ENCODE measurements around the gene MSH2.

Gene MSH2

GRCh38 chr2:47483191-47483590, 80.2 kb downstream of the MSH2 start:
- TF ChIP-seq POLR2AphosphoS5 (IDR thresholded peaks at IDR 0.05; ENCODE audit: borderline replicate concordance, low read depth, low read length): no peak
- TF ChIP-seq FOXP2 (optimal IDR thresholded peaks at IDR 0.05; ENCODE audit: control extremely low read depth, extremely low read length, insufficient read depth): no peak
- no peak for TF ChIP-seq EZH2 (IDR thresholded peaks at IDR 0.05)
- Histone ChIP-seq H3K4me3 (no peak overlapping the region), H3K36me3 (ENCODE audit: insufficient read depth, low read length) (peaks cover 45% of the 10 kb centered on the region), H3K27ac (no peak overlapping the region), H3K9me3 (ENCODE audit: low read depth, low read length) (no peaks in the 10 kb centered on the region), H3K9ac (ENCODE audit: insufficient read length) (no peak overlapping the region)
- DNase-seq (ENCODE audit: low read depth, low spot score): no peak

GRCh38 chr2:47484396-47484795, 81.4 kb downstream of the MSH2 start:
- Histone ChIP-seq H3K4me3 (no peak overlapping the region), H3K27ac (no peak overlapping the region), H3K9ac (ENCODE audit: insufficient read length) (no peak overlapping the region), H3K36me3 (ENCODE audit: insufficient read depth, low read length) (peaks cover 37% of the 10 kb centered on the region), H3K9me3 (ENCODE audit: low read depth, low read length) (no peaks in the 10 kb centered on the region)
- TF ChIP-seq EZH2 (IDR thresholded peaks at IDR 0.05): no peak
- TF ChIP-seq POLR2AphosphoS5 (IDR thresholded peaks at IDR 0.05; ENCODE audit: borderline replicate concordance, low read depth, low read length): no peak
- no peak for TF ChIP-seq FOXP2 (optimal IDR thresholded peaks at IDR 0.05; ENCODE audit: control extremely low read depth, extremely low read length, insufficient read depth)
- no peak for DNase-seq (ENCODE audit: low read depth, low spot score)

GRCh38 chr2:47485177-47485576, 82.2 kb downstream of the MSH2 start:
- no peak for TF ChIP-seq POLR2AphosphoS5 (IDR thresholded peaks at IDR 0.05; ENCODE audit: borderline replicate concordance, low read depth, low read length)
- TF ChIP-seq FOXP2 (optimal IDR thresholded peaks at IDR 0.05; ENCODE audit: control extremely low read depth, extremely low read length, insufficient read depth): no peak
- TF ChIP-seq EZH2 (IDR thresholded peaks at IDR 0.05): no peak
- H3K36me3 ChIP-seq (ENCODE audit: insufficient read depth, low read length): peaks cover 37% of the 10 kb centered on the region
- H3K9ac ChIP-seq (ENCODE audit: insufficient read length): no peak overlapping the region
- no peak overlapping the region for H3K27ac ChIP-seq
- DNase-seq (ENCODE audit: low read depth, low spot score): no peak
- H3K4me3 ChIP-seq: no peak overlapping the region
- H3K9me3 ChIP-seq (ENCODE audit: low read depth, low read length): no peaks in the 10 kb centered on the region

- Histone ChIP-seq H3K27ac (peak overlapping the region; percentile 61; the same call in 1 of the 2 replicates), H3K9me3 (ENCODE audit: low read depth, low read length) (no peaks in the 10 kb centered on the region), H3K36me3 (ENCODE audit: insufficient read depth, low read length) (peaks cover 32% of the 10 kb centered on the region), H3K9ac (ENCODE audit: insufficient read length) (peak overlapping the region; percentile 20), H3K4me3 (no peak overlapping the region)
- no peak for DNase-seq (ENCODE audit: low read depth, low spot score)
- TF ChIP-seq FOXP2 (optimal IDR thresholded peaks at IDR 0.05; ENCODE audit: control extremely low read depth, extremely low read length, insufficient read depth) (no peak), POLR2AphosphoS5 (IDR thresholded peaks at IDR 0.05; ENCODE audit: borderline replicate concordance, low read depth, low read length) (no peak), EZH2 (IDR thresholded peaks at IDR 0.05) (no peak)
Observed at GRCh38 chr2:47485751-47486300, 82.9 kb downstream of the MSH2 start.

- DNase-seq (ENCODE audit: low read depth, low spot score): no peak
- Histone ChIP-seq H3K9ac (ENCODE audit: insufficient read length) (no peak overlapping the region), H3K27ac (no peak overlapping the region), H3K4me3 (no peak overlapping the region), H3K36me3 (ENCODE audit: insufficient read depth, low read length) (peaks cover 28% of the 10 kb centered on the region), H3K9me3 (ENCODE audit: low read depth, low read length) (no peaks in the 10 kb centered on the region)
- TF ChIP-seq EZH2 (IDR thresholded peaks at IDR 0.05) (no peak), FOXP2 (optimal IDR thresholded peaks at IDR 0.05; ENCODE audit: control extremely low read depth, extremely low read length, insufficient read depth) (no peak), POLR2AphosphoS5 (IDR thresholded peaks at IDR 0.05; ENCODE audit: borderline replicate concordance, low read depth, low read length) (no peak)
Observed at GRCh38 chr2:47486841-47487497, 84.0 kb downstream of the MSH2 start.

GRCh38 chr2:47487498-47487875, 84.5 kb downstream of the MSH2 start:
- Histone ChIP-seq H3K9ac (ENCODE audit: insufficient read length) (no peak overlapping the region), H3K27ac (no peak overlapping the region), H3K4me3 (no peak overlapping the region), H3K36me3 (ENCODE audit: insufficient read depth, low read length) (peaks cover 28% of the 10 kb centered on the region), H3K9me3 (ENCODE audit: low read depth, low read length) (no peaks in the 10 kb centered on the region)
- no peak for DNase-seq (ENCODE audit: low read depth, low spot score)
- no peak for TF ChIP-seq FOXP2 (optimal IDR thresholded peaks at IDR 0.05; ENCODE audit: control extremely low read depth, extremely low read length, insufficient read depth)
- no peak for TF ChIP-seq EZH2 (IDR thresholded peaks at IDR 0.05)
- TF ChIP-seq POLR2AphosphoS5 (IDR thresholded peaks at IDR 0.05; ENCODE audit: borderline replicate concordance, low read depth, low read length): no peak

- Histone ChIP-seq H3K4me3 (no peak overlapping the region), H3K27ac (no peak overlapping the region), H3K9me3 (ENCODE audit: low read depth, low read length) (no peaks in the 10 kb centered on the region), H3K9ac (ENCODE audit: insufficient read length) (no peak overlapping the region), H3K36me3 (ENCODE audit: insufficient read depth, low read length) (peaks cover 15% of the 10 kb centered on the region)
- TF ChIP-seq FOXP2 (optimal IDR thresholded peaks at IDR 0.05; ENCODE audit: control extremely low read depth, extremely low read length, insufficient read depth) (no peak), POLR2AphosphoS5 (IDR thresholded peaks at IDR 0.05; ENCODE audit: borderline replicate concordance, low read depth, low read length) (no peak), EZH2 (IDR thresholded peaks at IDR 0.05) (no peak)
- no peak for DNase-seq (ENCODE audit: low read depth, low spot score)
Observed at GRCh38 chr2:47488870-47489584, 86.1 kb downstream of the MSH2 start.

- DNase-seq (ENCODE audit: low read depth, low spot score): no peak
- TF ChIP-seq POLR2AphosphoS5 (IDR thresholded peaks at IDR 0.05; ENCODE audit: borderline replicate concordance, low read depth, low read length): no peak
- TF ChIP-seq FOXP2 (optimal IDR thresholded peaks at IDR 0.05; ENCODE audit: control extremely low read depth, extremely low read length, insufficient read depth): no peak
- TF ChIP-seq EZH2 (IDR thresholded peaks at IDR 0.05): no peak
Observed at GRCh38 chr2:47490406-47490805, 87.5 kb downstream of the MSH2 start.

More at GRCh38 chr2:47490406-47490805, 87.5 kb downstream of the MSH2 start:
- H3K36me3 ChIP-seq (ENCODE audit: insufficient read depth, low read length): peaks cover 1% of the 10 kb centered on the region; the same call in 1 of the 2 replicates
- H3K27ac ChIP-seq: no peak overlapping the region
- no peak overlapping the region for H3K9ac ChIP-seq (ENCODE audit: insufficient read length)
- no peak overlapping the region for H3K4me3 ChIP-seq
- no peaks in the 10 kb centered on the region for H3K9me3 ChIP-seq (ENCODE audit: low read depth, low read length)

Measured in SK-N-MC (cell line).